ENCODE data around the gene KRTAP5-11.
"Not testable (repeated sequence)": the region's sequence is repeated elsewhere in the genome, so short reads cannot be mapped to it uniquely, and the experiment has no call there.

Gene KRTAP5-11

GRCh38 chr11:71580057-71581003 lies 2.3 kb downstream of the KRTAP5-11 start:
- DNase-seq, result no peak

GRCh38 chr11:71579513-71579912 lies 3.2 kb downstream of the KRTAP5-11 start:
- not testable (repeated sequence) for DNase-seq

- no peak for DNase-seq
Measured at GRCh38 chr11:71577469-71578004, 5.1 kb downstream of the KRTAP5-11 start.

- not testable (repeated sequence) for DNase-seq
Measured at GRCh38 chr11:71576688-71577465, 5.8 kb downstream of the KRTAP5-11 start.

- DNase-seq, result no peak
Measured at GRCh38 chr11:71575723-71576424, 6.8 kb downstream of the KRTAP5-11 start.

- DNase-seq, result no peak
Measured at GRCh38 chr11:71574418-71574817, 8.3 kb downstream of the KRTAP5-11 start.

- DNase-seq, result no peak
Measured at GRCh38 chr11:71572811-71573210, 9.9 kb downstream of the KRTAP5-11 start.

- not testable (repeated sequence) for DNase-seq
Measured at GRCh38 chr11:71571101-71571850, 11.4 kb downstream of the KRTAP5-11 start.

- DNase-seq, result no peak
Measured at GRCh38 chr11:71568704-71569349, 13.8 kb downstream of the KRTAP5-11 start.

- not testable (repeated sequence) for DNase-seq
Measured at GRCh38 chr11:71567633-71568032, 15.0 kb downstream of the KRTAP5-11 start.

GRCh38 chr11:71566626-71567599 lies 15.8 kb downstream of the KRTAP5-11 start:
- not testable (repeated sequence) for DNase-seq

GRCh38 chr11:71566081-71566620 lies 16.5 kb downstream of the KRTAP5-11 start:
- DNase-seq, result no peak

GRCh38 chr11:71565263-71565662 lies 17.4 kb downstream of the KRTAP5-11 start, which contains the start of gene KRTAP5-10:
TSS of gene KRTAP5-10 (plus strand) at chr11:71565563. CDS start at chr11:71565588, 25 bp downstream.
- DNase-seq, result no peak

GRCh38 chr11:71564430-71564829 lies 18.2 kb downstream of the KRTAP5-11 start:
- DNase-seq, result no peak

- no peak for DNase-seq
Measured at GRCh38 chr11:71563406-71563805, 19.3 kb downstream of the KRTAP5-11 start.

GRCh38 chr11:71562120-71562519 lies 20.6 kb downstream of the KRTAP5-11 start:
- DNase-seq, result no peak

- DNase-seq, result no peak
Measured at GRCh38 chr11:71558996-71559395, 23.7 kb downstream of the KRTAP5-11 start.

GRCh38 chr11:71557257-71557656 lies 25.4 kb downstream of the KRTAP5-11 start:
- DNase-seq, result no peak

GRCh38 chr11:71556018-71556417 lies 26.7 kb downstream of the KRTAP5-11 start:
- no peak for DNase-seq

GRCh38 chr11:71555508-71555907 lies 27.2 kb downstream of the KRTAP5-11 start:
- no peak for DNase-seq
